SIG-M5 treated with dmso at 0.1 percent for 504 hours (cell line): ENCODE results near the gene RTL10.

Experiments used
- DNase-seq: peaks from one replicate; lab custom pipeline; 2025; ENCODE audit not compliant: unreplicated experiment; lab: John Stamatoyannopoulos, UW

The RTL10 gene

GRCh38 chr22:19854778-19855503 lies at the start of gene RTL10, which contains the start of gene GNB1L:
Gene RTL10, minus strand, starts transcription at chr22:19854874. Its CDS starts 2,613 bp downstream, at chr22:19852261.
Gene GNB1L, minus strand, starts transcription at chr22:19854874. Its CDS starts 33,519 bp downstream, at chr22:19821355.
- DNase-seq: peak; percentile 91

GRCh38 chr22:19904174-19904856 lies 49.6 kb upstream of the RTL10 start:
- no peak for DNase-seq

GRCh38 chr22:19903513-19903912 lies 48.8 kb upstream of the RTL10 start:
- DNase-seq: no peak

- DNase-seq: no peak
These were observed 48.4 kb upstream of the RTL10 start for GRCh38 chr22:19903031-19903430.

- DNase-seq: no peak
These were observed 47.6 kb upstream of the RTL10 start for GRCh38 chr22:19902245-19902715.

- DNase-seq: no peak
These were observed 47.0 kb upstream of the RTL10 start for GRCh38 chr22:19901577-19902244.

- DNase-seq: no peak
These were observed 46.2 kb upstream of the RTL10 start for GRCh38 chr22:19900707-19901436.

- DNase-seq: no peak
These were observed 44.3 kb upstream of the RTL10 start for GRCh38 chr22:19898831-19899567.

- no peak for DNase-seq
These were observed 43.5 kb upstream of the RTL10 start for GRCh38 chr22:19898145-19898544.

- no peak for DNase-seq
These were observed 43.1 kb upstream of the RTL10 start for GRCh38 chr22:19897726-19898125.

GRCh38 chr22:19896665-19897355 lies 42.1 kb upstream of the RTL10 start:
- DNase-seq: no peak

- DNase-seq: no peak
These were observed 40.6 kb upstream of the RTL10 start for GRCh38 chr22:19895160-19895849.

- DNase-seq: no peak
These were observed 38.7 kb upstream of the RTL10 start for GRCh38 chr22:19893363-19893762.

- DNase-seq: no peak
These were observed 38.3 kb upstream of the RTL10 start for GRCh38 chr22:19892925-19893324.

GRCh38 chr22:19892257-19892879 lies 37.7 kb upstream of the RTL10 start:
- DNase-seq: no peak

- peak; percentile 17 for DNase-seq
These were observed 36.9 kb upstream of the RTL10 start for GRCh38 chr22:19891317-19892256.

GRCh38 chr22:19890502-19891316 lies 36.0 kb upstream of the RTL10 start:
- DNase-seq: no peak
